GM20431 (cell line): ENCODE results near the gene TTC9.
"Not testable (repeated sequence)": the region's sequence is repeated elsewhere in the genome, so short reads cannot be mapped to it uniquely, and the experiment has no call there.

Experiments used
- in situ Hi-C: fragments of 300-500 bp; cut with MseI, MboI; formaldehyde crosslinking; loops from one replicate; pipeline ENCODE4 v1.15.0; 2020; ENCODE audit warnings: low sequenced_read_pairs; ENCODE audit not compliant: unreplicated experiment

Gene TTC9

GRCh38 chr14:70670992-70671651, 29.4 kb downstream of the TTC9 start:
- in situ Hi-C loops = no loop called here

- in situ Hi-C loops = no loop called here
Measured at GRCh38 chr14:70671652-70672644, 30.2 kb downstream of the TTC9 start.

- in situ Hi-C loops = no loop called here
Measured at GRCh38 chr14:70677341-70677740, 35.6 kb downstream of the TTC9 start.

- in situ Hi-C loops = no loop called here
Measured at GRCh38 chr14:70680748-70681147, 39.0 kb downstream of the TTC9 start.

- in situ Hi-C loops = no loop called here
Measured at GRCh38 chr14:70683983-70684382, 42.3 kb downstream of the TTC9 start.

- in situ Hi-C loops = no loop called here
Measured at GRCh38 chr14:70685474-70686197, 43.9 kb downstream of the TTC9 start.

GRCh38 chr14:70692210-70692609, 50.5 kb downstream of the TTC9 start:
- in situ Hi-C loops = no loop called here

GRCh38 chr14:70696026-70696425, 54.3 kb downstream of the TTC9 start:
- in situ Hi-C loops = no loop called here

- in situ Hi-C loops = no loop called here
Measured at GRCh38 chr14:70697701-70698100, 56.0 kb downstream of the TTC9 start.

- in situ Hi-C loops = no loop called here
Measured at GRCh38 chr14:70698288-70698687, 56.6 kb downstream of the TTC9 start.

GRCh38 chr14:70699646-70700045, 57.9 kb downstream of the TTC9 start:
- in situ Hi-C loops = no loop called here

GRCh38 chr14:70700955-70701585, 59.4 kb downstream of the TTC9 start:
- in situ Hi-C loops = no loop called here

GRCh38 chr14:70701610-70702009, 59.9 kb downstream of the TTC9 start:
- in situ Hi-C loops = no loop called here

- in situ Hi-C loops = no loop called here
Measured at GRCh38 chr14:70702161-70702560, 60.4 kb downstream of the TTC9 start.

- in situ Hi-C loops = not testable (repeated sequence)
Measured at GRCh38 chr14:70703621-70704168, 62.0 kb downstream of the TTC9 start.

- in situ Hi-C loops = no loop called here
Measured at GRCh38 chr14:70704960-70705359, 63.2 kb downstream of the TTC9 start.

- in situ Hi-C loops = no loop called here
Measured at GRCh38 chr14:70706177-70706576, 64.5 kb downstream of the TTC9 start.

GRCh38 chr14:70707138-70708038, 65.7 kb downstream of the TTC9 start:
- in situ Hi-C loops = no loop called here
